ENCODE data around the gene KIR2DL4.
"Not testable (repeated sequence)": the region's sequence is repeated elsewhere in the genome, so short reads cannot be mapped to it uniquely, and the experiment has no call there.

Gene KIR2DL4

GRCh38 chr19:54804571-54804970 is 1.2 kb downstream of the KIR2DL4 start:
- DNase-seq (ENCODE audit: low spot score): no peak

- no peak for DNase-seq (ENCODE audit: low spot score)
Observed at GRCh38 chr19:54805665-54806515, 2.5 kb downstream of the KIR2DL4 start.

GRCh38 chr19:54806516-54806838 is 3.1 kb downstream of the KIR2DL4 start:
- DNase-seq (ENCODE audit: low spot score): no peak

GRCh38 chr19:54814571-54814970 is 11.2 kb downstream of the KIR2DL4 start:
- not testable (repeated sequence) for DNase-seq (ENCODE audit: low spot score)

GRCh38 chr19:54816251-54816650 is 12.8 kb downstream of the KIR2DL4 start, which contains the start of gene KIR3DL1:
Gene KIR3DL1 (plus strand): TSS chr19:54816468.
- not testable (repeated sequence) for DNase-seq (ENCODE audit: low spot score)

GRCh38 chr19:54817670-54818536 is 14.5 kb downstream of the KIR2DL4 start:
- DNase-seq (ENCODE audit: low spot score): no peak

- DNase-seq (ENCODE audit: low spot score): not testable (repeated sequence)
Observed at GRCh38 chr19:54824416-54824815, 21.0 kb downstream of the KIR2DL4 start.

GRCh38 chr19:54825326-54825725 is 21.9 kb downstream of the KIR2DL4 start:
- not testable (repeated sequence) for DNase-seq (ENCODE audit: low spot score)

- not testable (repeated sequence) for DNase-seq (ENCODE audit: low spot score)
Observed at GRCh38 chr19:54828064-54828463, 24.7 kb downstream of the KIR2DL4 start.

- DNase-seq (ENCODE audit: low spot score): not testable (repeated sequence)
Observed at GRCh38 chr19:54832496-54832895, 29.1 kb downstream of the KIR2DL4 start, which contains the start of gene KIR2DS4. Gene KIR2DS4 (plus strand): TSS chr19:54832676.

- DNase-seq (ENCODE audit: low spot score): not testable (repeated sequence)
Observed at GRCh38 chr19:54835126-54835525, 31.7 kb downstream of the KIR2DL4 start.

- DNase-seq (ENCODE audit: low spot score): not testable (repeated sequence)
Observed at GRCh38 chr19:54837522-54837921, 34.1 kb downstream of the KIR2DL4 start.

GRCh38 chr19:54843171-54843570 is 39.8 kb downstream of the KIR2DL4 start:
- DNase-seq (ENCODE audit: low spot score): not testable (repeated sequence)

- DNase-seq (ENCODE audit: low spot score): not testable (repeated sequence)
Observed at GRCh38 chr19:54850061-54850640, 46.7 kb downstream of the KIR2DL4 start, which contains the start of gene KIR3DL2. Gene KIR3DL2 (plus strand): TSS chr19:54850443. CDS start chr19:54850476, 33 bp downstream.

GRCh38 chr19:54850930-54851329 is 47.5 kb downstream of the KIR2DL4 start:
- no peak for DNase-seq (ENCODE audit: low spot score)

- DNase-seq (ENCODE audit: low spot score): no peak
Observed at GRCh38 chr19:54851353-54851752, 47.9 kb downstream of the KIR2DL4 start.

- DNase-seq (ENCODE audit: low spot score): not testable (repeated sequence)
Observed at GRCh38 chr19:54855241-54855640, 51.8 kb downstream of the KIR2DL4 start.

- not testable (repeated sequence) for DNase-seq (ENCODE audit: low spot score)
Observed at GRCh38 chr19:54858476-54858875, 55.1 kb downstream of the KIR2DL4 start.

- not testable (repeated sequence) for DNase-seq (ENCODE audit: low spot score)
Observed at GRCh38 chr19:54859421-54859820, 56.0 kb downstream of the KIR2DL4 start.

GRCh38 chr19:54863459-54863858 is 60.0 kb downstream of the KIR2DL4 start:
- not testable (repeated sequence) for DNase-seq (ENCODE audit: low spot score)
